OCI-LY7 (cell line): ENCODE measurements around the gene RPS6KA2. TPM values are rescaled to one million over a fixed set of nuclear protein-coding genes. Genes with fewer than 3 reads are reported as not detected.

Experiments
- BruUV-seq: library from RNA; stranded (reverse); fragments of 400-500 nt; replicated peaks from 2 replicates; lab custom pipeline; 2021; lab: Mats Ljungman, UMichigan
- CTCF ChIA-PET: fragments of 300-600 bp; sonication (Branson Sonifier 250); formaldehyde crosslinking; loops from one replicate; lab custom pipeline; 2022; ENCODE audit warnings: antibody characterized with exemption; ENCODE audit not compliant: unreplicated experiment; lab: Charles Lee
- POLR2A ChIA-PET: fragments of 300-600 bp; sonication (Branson Sonifier 250); formaldehyde crosslinking; loops from one replicate; lab custom pipeline; 2022; ENCODE audit warnings: antibody characterized with exemption; lab: Charles Lee
- DNase-seq: peaks from one replicate; pipeline ENCODE4 v3.0.0-alpha.2; 2015; ENCODE audit warnings: low spot score
- H2AFZ ChIP-seq: fragments of 200-600 bp; sonication (generic), shearing (Covaris generic); 2 replicates; pipeline ENCODE4 v1.6.1; 2014; ENCODE audit warnings: mild to moderate bottlenecking, antibody characterized with exemption, low read length, moderate library complexity
- H3K27ac ChIP-seq: fragments of 200-600 bp; sonication (generic); 2 replicates; pipeline ENCODE4 v1.5.1; 2014; ENCODE audit warnings: mixed run types, low read depth, mild to moderate bottlenecking, moderate library complexity, low read length, inconsistent platforms; ENCODE audit not compliant: poor library complexity, severe bottlenecking
- H3K36me3 ChIP-seq: fragments of 200-600 bp; sonication (generic); 2 replicates; pipeline ENCODE4 v1.6.1; 2014; ENCODE audit warnings: mild to moderate bottlenecking, antibody characterized with exemption, low read length, moderate library complexity, mixed read lengths; ENCODE audit not compliant: insufficient read depth
- H3K4me1 ChIP-seq: fragments of 200-600 bp; sonication (generic); 2 replicates; pipeline ENCODE4 v1.5.1; 2014; ENCODE audit warnings: mild to moderate bottlenecking, low read length; ENCODE audit not compliant: insufficient read depth, poor library complexity, severe bottlenecking
- H3K4me2 ChIP-seq: fragments of 200-600 bp; sonication (generic); 2 replicates; pipeline ENCODE4 v1.6.1; 2014; ENCODE audit warnings: mild to moderate bottlenecking, low read length
- H3K4me3 ChIP-seq: fragments of 200-600 bp; sonication (generic); 2 replicates; pipeline ENCODE4 v1.5.1; 2014; ENCODE audit warnings: mild to moderate bottlenecking, low read depth, low read length; ENCODE audit not compliant: poor library complexity, severe bottlenecking
- H3K79me2 ChIP-seq: fragments of 200-600 bp; sonication (generic); 2 replicates; pipeline ENCODE4 v1.6.1; 2016; ENCODE audit warnings: low read depth, mild to moderate bottlenecking, low read length, moderate library complexity, mixed read lengths; ENCODE audit not compliant: insufficient read depth
- H3K9me2 ChIP-seq: fragments of 200-600 bp; sonication (generic); 2 replicates; pipeline ENCODE4 v1.6.1; 2016; ENCODE audit warnings: mild to moderate bottlenecking, low read length, mixed read lengths; ENCODE audit not compliant: insufficient read depth
- H3K9me3 ChIP-seq: fragments of 200-600 bp; sonication (generic); 2 replicates; pipeline ENCODE4 v1.6.1; 2014; ENCODE audit warnings: mild to moderate bottlenecking, mixed run types, low read length, mixed read lengths
- H4K20me1 ChIP-seq: fragments of 200-600 bp; sonication (generic); 2 replicates; pipeline ENCODE4 v1.6.1; 2014; ENCODE audit warnings: mild to moderate bottlenecking, antibody characterized with exemption, low read length, moderate library complexity, mixed read lengths; ENCODE audit not compliant: insufficient read depth
- EZH2phosphoT487 ChIP-seq: fragments of 200-600 bp; sonication (generic); IDR thresholded peaks from 2 replicates; pipeline ENCODE4 v1.6.1; 2018; ENCODE audit warnings: low read depth, borderline replicate concordance, mild to moderate bottlenecking, mixed run types, antibody characterized with exemption, low read length, moderate library complexity, mixed read lengths
- intact Hi-C: fragments of 100-400 bp; cut with micrococcal nuclease; formaldehyde crosslinking; loops from one replicate; pipeline ENCODE4 v1.10.0; 2022; ENCODE audit not compliant: unreplicated experiment
- total RNA-seq, 2 experiments: library from RNA; depleted of rRNA in 1 of 2; stranded (reverse); fragments of >200 nt in 1 of 2; shearing (Covaris generic) in 1 of 2; gene quantifications; 2 replicates each; pipeline ENCODE4 v1.2.3, GENCODE V29; 2014 to 2022
- TF ChIP-seq, protein P1 (sequence below): fragments of 200-600 bp; sonication (generic); conservative IDR thresholded peaks from 2 replicates; pipeline ENCODE4 v1.5.1; 2014; ENCODE audit warnings: mild to moderate bottlenecking, antibody characterized with exemption, low read length, moderate library complexity, mixed read lengths

Gene RPS6KA2
- total RNA-seq, 2 experiments from 2014 or later: 0.69 to 1.9 TPM

GRCh38 chr6:166675736-166676135 is 48.7 kb upstream of the RPS6KA2 start:
- BruUV-seq: no TSS peak
- TF ChIP-seq, protein P1, sequence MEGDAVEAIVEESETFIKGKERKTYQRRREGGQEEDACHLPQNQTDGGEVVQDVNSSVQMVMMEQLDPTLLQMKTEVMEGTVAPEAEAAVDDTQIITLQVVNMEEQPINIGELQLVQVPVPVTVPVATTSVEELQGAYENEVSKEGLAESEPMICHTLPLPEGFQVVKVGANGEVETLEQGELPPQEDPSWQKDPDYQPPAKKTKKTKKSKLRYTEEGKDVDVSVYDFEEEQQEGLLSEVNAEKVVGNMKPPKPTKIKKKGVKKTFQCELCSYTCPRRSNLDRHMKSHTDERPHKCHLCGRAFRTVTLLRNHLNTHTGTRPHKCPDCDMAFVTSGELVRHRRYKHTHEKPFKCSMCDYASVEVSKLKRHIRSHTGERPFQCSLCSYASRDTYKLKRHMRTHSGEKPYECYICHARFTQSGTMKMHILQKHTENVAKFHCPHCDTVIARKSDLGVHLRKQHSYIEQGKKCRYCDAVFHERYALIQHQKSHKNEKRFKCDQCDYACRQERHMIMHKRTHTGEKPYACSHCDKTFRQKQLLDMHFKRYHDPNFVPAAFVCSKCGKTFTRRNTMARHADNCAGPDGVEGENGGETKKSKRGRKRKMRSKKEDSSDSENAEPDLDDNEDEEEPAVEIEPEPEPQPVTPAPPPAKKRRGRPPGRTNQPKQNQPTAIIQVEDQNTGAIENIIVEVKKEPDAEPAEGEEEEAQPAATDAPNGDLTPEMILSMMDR: no peak
- no peak for TF ChIP-seq EZH2phosphoT487
- no peak overlapping the region for H3K4me3 ChIP-seq
- H3K36me3 ChIP-seq: no peaks in the 10 kb centered on the region
- DNase-seq: no peak
- no peaks in the 10 kb centered on the region for H4K20me1 ChIP-seq
- H2AFZ ChIP-seq: no peak overlapping the region
- intact Hi-C loops: no loop called here
- H3K27ac ChIP-seq: no peak overlapping the region
- no peaks in the 10 kb centered on the region for H3K79me2 ChIP-seq
- no peaks in the 10 kb centered on the region for H3K9me3 ChIP-seq
- CTCF ChIA-PET: no interaction called here
- POLR2A ChIA-PET: no interaction called here
- H3K4me2 ChIP-seq: no peak overlapping the region
- no peaks in the 10 kb centered on the region for H3K9me2 ChIP-seq
- H3K4me1 ChIP-seq: no peaks in the 10 kb centered on the region

DNA sequence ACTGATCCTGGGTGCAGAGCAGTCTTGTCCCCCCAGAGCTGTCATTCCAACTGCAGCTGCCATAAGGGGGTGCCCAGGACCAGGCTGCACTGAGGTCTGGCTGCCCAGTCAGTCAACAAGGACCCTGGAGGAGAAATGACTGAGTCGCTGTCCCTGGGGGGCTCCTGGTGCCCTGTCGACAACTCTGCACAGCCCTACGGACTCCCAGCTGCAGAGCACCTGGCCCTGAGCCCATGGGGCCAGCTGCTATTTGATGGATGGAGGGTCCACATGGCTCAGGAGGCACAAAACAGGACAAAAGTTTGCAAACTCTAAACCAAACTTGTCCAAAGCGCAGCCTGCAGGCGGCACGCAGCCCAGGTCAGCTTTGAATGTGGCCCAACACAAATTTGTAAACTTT is 46.3 kb upstream of the RPS6KA2 start:
- no peaks in the 10 kb centered on the region for H3K79me2 ChIP-seq
- no peaks in the 10 kb centered on the region for H3K9me2 ChIP-seq
- CTCF ChIA-PET: no interaction called here
- H4K20me1 ChIP-seq: no peaks in the 10 kb centered on the region
- DNase-seq: no peak
- H3K36me3 ChIP-seq: no peaks in the 10 kb centered on the region
- BruUV-seq: no TSS peak
- no peak overlapping the region for H3K27ac ChIP-seq
- POLR2A ChIA-PET: no interaction called here
- no peaks in the 10 kb centered on the region for H3K9me3 ChIP-seq
- H3K4me2 ChIP-seq: no peak overlapping the region
- H2AFZ ChIP-seq: no peak overlapping the region
- H3K4me3 ChIP-seq: no peak overlapping the region
- TF ChIP-seq, protein P1: no peak
- no peak for TF ChIP-seq EZH2phosphoT487
- intact Hi-C loops: no loop called here
- H3K4me1 ChIP-seq: no peaks in the 10 kb centered on the region

DNA sequence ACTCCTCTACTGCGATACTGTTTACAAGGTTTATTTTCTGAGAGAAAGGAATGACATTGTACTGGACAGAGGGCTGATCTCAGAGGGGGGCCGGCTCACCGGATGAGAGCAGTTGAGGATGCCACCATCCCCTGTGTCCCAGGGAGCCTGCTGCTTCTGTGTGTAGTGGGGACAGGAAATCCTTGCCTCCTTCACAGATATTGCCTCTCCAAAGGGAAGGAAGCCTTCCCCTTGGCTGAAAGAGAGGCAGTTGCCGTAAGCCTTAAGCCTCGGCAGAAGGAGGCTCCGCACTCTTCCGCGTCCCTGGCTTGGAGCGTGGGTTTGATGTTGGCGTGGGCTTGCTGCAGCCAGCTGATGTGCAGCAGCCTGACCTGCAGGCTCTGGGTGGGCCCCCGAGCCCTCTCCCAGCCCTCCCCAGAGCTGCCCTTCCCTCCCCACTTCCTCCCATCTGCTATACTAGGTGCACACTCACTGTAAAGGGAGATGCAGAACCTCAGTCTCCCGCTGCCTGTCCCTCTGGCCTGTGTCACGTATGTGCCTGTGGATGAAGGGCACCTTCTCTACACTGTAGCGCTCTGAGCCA is 45.7 kb upstream of the RPS6KA2 start:
- Histone ChIP-seq H4K20me1 (no peaks in the 10 kb centered on the region), H3K4me1 (no peaks in the 10 kb centered on the region), H3K27ac (no peak overlapping the region), H2AFZ (no peak overlapping the region), H3K4me3 (no peak overlapping the region), H3K36me3 (no peaks in the 10 kb centered on the region), H3K4me2 (no peak overlapping the region), H3K79me2 (no peaks in the 10 kb centered on the region), H3K9me3 (no peaks in the 10 kb centered on the region), H3K9me2 (no peaks in the 10 kb centered on the region)
- DNase-seq: no peak
- POLR2A ChIA-PET: no interaction called here
- TF ChIP-seq EZH2phosphoT487: no peak
- TF ChIP-seq, protein P1: no peak
- CTCF ChIA-PET: no interaction called here
- BruUV-seq: no TSS peak
- intact Hi-C loops: no loop called here
